GM12878 (cell line): Measurements from ENCODE around the gene PALLD. TPM values are rescaled to one million over a fixed set of nuclear protein-coding genes. Genes with fewer than 3 reads are reported as not detected.

Source experiments
- ATAC-seq: fragments of 200-7000 bp; cut with Tn5 transposase; 3 replicates; pipeline ENCODE4 v1.9.1; 2020; ENCODE audit warnings: mild to moderate bottlenecking, moderate library complexity
- BruUV-seq: library from RNA; stranded (reverse); fragments of 400-500 nt; replicated peaks from 2 replicates; lab custom pipeline; 2021; lab: Mats Ljungman, UMichigan
- CTCF ChIA-PET: fragments of 300-600 bp; sonication (Branson Sonifier 250); formaldehyde crosslinking; extraction: SDS; loops from one replicate; lab custom pipeline; 2021; ENCODE audit warnings: inconsistent platforms; lab: Yijun Ruan, JAX
- POLR2A ChIA-PET: fragments of 350-600 bp; formaldehyde crosslinking; extraction: SDS; loops from one replicate; lab custom pipeline; 2021; ENCODE audit warnings: inconsistent platforms; lab: Charles Lee
- RAD21 ChIA-PET: fragments of 300-600 bp; sonication (Branson Sonifier 250); formaldehyde crosslinking; loops from one replicate; lab custom pipeline; 2023; ENCODE audit warnings: antibody characterized with exemption; ENCODE audit not compliant: unreplicated experiment; lab: Charles Lee
- SMC1A ChIA-PET: fragments of 300-600 bp; sonication (Branson Sonifier 250); formaldehyde crosslinking; loops from one replicate; lab custom pipeline; 2023; ENCODE audit not compliant: unreplicated experiment, uncharacterized antibody; lab: Charles Lee
- DNase-seq: peaks from one replicate; pipeline ENCODE4 v3.0.0-alpha.2; 2011; ENCODE audit warnings: low read depth, low spot score
- FAIRE-seq: peaks from 3 replicates; lab custom pipeline; 2011; peaks lifted over from hg19 to GRCh38; lab: Jason Lieb, UNC
- H2AFZ ChIP-seq: 2 replicates; pipeline ENCODE4 v1.6.0; 2011; ENCODE audit warnings: low read depth, low read length, control low read depth; ENCODE audit not compliant: control insufficient read depth
- H3K27ac ChIP-seq: 2 replicates; pipeline ENCODE4 v1.5.1; 2011; ENCODE audit warnings: control low read depth; ENCODE audit not compliant: control insufficient read depth, insufficient read depth
- H3K27me3 ChIP-seq, 2 experiments: replicated peaks in 1 of 2; 2 replicates each; pipeline versions ENCODE4 v1.6.0 to v1.6.1; 2011; ENCODE audit warnings: low read length in 1 of 2; ENCODE audit not compliant: control insufficient read depth in 2 of 2, insufficient read depth in 2 of 2
- H3K36me3 ChIP-seq, 2 experiments: 2 replicates each; pipeline ENCODE4 v1.5.1; 2011; ENCODE audit warnings: low read length in 1 of 2; ENCODE audit not compliant: control insufficient read depth in 2 of 2, insufficient read depth in 2 of 2
- H3K4me1 ChIP-seq: 2 replicates; pipeline ENCODE4 v1.6.1; 2011; ENCODE audit warnings: mild to moderate bottlenecking, low read length, moderate library complexity, mixed read lengths; ENCODE audit not compliant: control insufficient read depth, insufficient read depth
- H3K4me2 ChIP-seq: 2 replicates; pipeline ENCODE4 v1.6.0; 2011; ENCODE audit warnings: control low read depth; ENCODE audit not compliant: control insufficient read depth, insufficient read depth
- H3K4me3 ChIP-seq: fragments of 200-600 bp; sonication (generic); 2 replicates; pipeline ENCODE4 v1.5.1; 2016
- H3K79me2 ChIP-seq: 2 replicates; pipeline ENCODE4 v1.6.0; 2011; ENCODE audit warnings: low read length; ENCODE audit not compliant: control insufficient read depth, insufficient read depth
- H3K9ac ChIP-seq: 2 replicates; pipeline ENCODE4 v1.8.0; 2011; ENCODE audit warnings: low read length, control low read depth, mixed read lengths; ENCODE audit not compliant: control insufficient read depth, insufficient read depth
- H3K9me3 ChIP-seq: replicated peaks from 3 replicates; pipeline ENCODE4 v1.5.1; 2011; ENCODE audit warnings: mild to moderate bottlenecking, low read length; ENCODE audit not compliant: control insufficient read depth, insufficient read depth
- H4K20me1 ChIP-seq: 2 replicates; pipeline ENCODE4 v1.6.0; 2011; ENCODE audit not compliant: control insufficient read depth, insufficient read depth
- DPF2 ChIP-seq: fragments of 450-650 bp; IDR thresholded peaks from 2 replicates; pipeline ENCODE4 v1.6.1; 2017; ENCODE audit warnings: mild to moderate bottlenecking
- EGR1 ChIP-seq, 2 experiments: IDR thresholded peaks; 1 replicate in 1 of 2; 2 replicates in 1 of 2; pipeline ENCODE4 v1.6.1; 2011 to 2012; ENCODE audit warnings: low read depth in 2 of 2, low read length in 2 of 2, borderline replicate concordance in 1 of 2, mild to moderate bottlenecking in 1 of 2, moderate library complexity in 1 of 2
- GATAD2B ChIP-seq: fragments of 450-650 bp; conservative IDR thresholded peaks from 2 replicates; pipeline ENCODE4 v1.6.1; 2017; ENCODE audit warnings: low read depth, mild to moderate bottlenecking, moderate library complexity
- HDAC6 ChIP-seq: fragments of 200-600 bp; sonication (generic); IDR thresholded peaks from one replicate; pipeline ENCODE4 v1.8.0; 2017; ENCODE audit warnings: antibody characterized with exemption; ENCODE audit not compliant: unreplicated experiment
- HDGF ChIP-seq: fragments of 450-650 bp; IDR thresholded peaks from 2 replicates; pipeline ENCODE4 v1.6.1; 2016; ENCODE audit warnings: antibody characterized with exemption
- IKZF1 ChIP-seq: fragments of 450-650 bp; conservative IDR thresholded peaks from 2 replicates; pipeline ENCODE4 v1.6.1; 2017; ENCODE audit warnings: antibody characterized with exemption, mild to moderate bottlenecking
- IKZF2 ChIP-seq, 2 experiments: fragments of 450-650 bp; IDR thresholded peaks; 2 replicates each; pipeline ENCODE4 v1.6.1; 2017; ENCODE audit warnings: mild to moderate bottlenecking in 2 of 2, moderate library complexity in 2 of 2
- RAD51 ChIP-seq: fragments of 450-650 bp; IDR thresholded peaks from 2 replicates; pipeline ENCODE4 v1.6.1; 2016; ENCODE audit warnings: moderate library complexity, mild to moderate bottlenecking, inconsistent platforms
- SPI1 ChIP-seq: IDR thresholded peaks from 2 replicates; pipeline ENCODE4 v1.6.1; 2011; ENCODE audit warnings: low read depth, mild to moderate bottlenecking, low read length, moderate library complexity, borderline replicate concordance; ENCODE audit not compliant: insufficient read depth
- SUZ12 ChIP-seq: fragments of 200-600 bp; sonication (generic); IDR thresholded peaks from one replicate; pipeline ENCODE4 v1.6.1; 2018; ENCODE audit warnings: antibody characterized with exemption, mild to moderate bottlenecking; ENCODE audit not compliant: unreplicated experiment
- ZNF217 ChIP-seq: fragments of 450-650 bp; IDR thresholded peaks from 2 replicates; pipeline ENCODE4 v1.6.1; 2017; ENCODE audit warnings: antibody characterized with exemption, mild to moderate bottlenecking
- ZNF24 ChIP-seq: fragments of 450-650 bp; IDR thresholded peaks from 2 replicates; pipeline ENCODE4 v1.6.1; 2017; ENCODE audit warnings: antibody characterized with exemption, mild to moderate bottlenecking
- WGBS: methylation state at CpG from one replicate; pipeline ENCODE4 v1.1.6; 2016; ENCODE audit warnings: low lambda C conversion rate; ENCODE audit not compliant: insufficient replicate concordance, insufficient coverage; ENCODE audit errors: missing lambda C conversion rate; 5-methylcytosine and 5-hydroxymethylcytosine counted together
- in situ Hi-C: fragments of 300-500 bp; cut with MboI; formaldehyde crosslinking; loops from 9 replicates; pipeline ENCODE4 v1.14.3; 2018; ENCODE audit warnings: mixed read lengths
- intact Hi-C: fragments of 100-400 bp; cut with micrococcal nuclease; formaldehyde crosslinking; loops from one replicate; pipeline ENCODE4 v1.14.2; 2022; ENCODE audit not compliant: unreplicated experiment
- polyA plus RNA-seq, 11 experiments: library from polyadenylated mRNA; depleted of rRNA in 4 of 11; unstranded in 6 of 11; stranded (reverse) in 5 of 11; fragments of >200 nt; fragmentation: Nextera tagmentation in 4 of 11; fragmentation: Illumina TruSeq in 1 of 11; extraction: Ambion mirVana in 4 of 11; extraction: Trizol in 1 of 11; gene quantifications; 1 replicate in 1 of 11; 2 replicates in 10 of 11; pipeline versions ENCODE4 v1.2.1 to v1.2.3, GENCODE V29; 2011 to 2016; ENCODE audit warnings: inconsistent platforms in 2 of 11, missing spikeins in 2 of 11, low read depth in 1 of 11
- total RNA-seq, 4 experiments: library from RNA; depleted of rRNA in 3 of 4; stranded (reverse); fragments of >200 nt in 3 of 4; fragmentation: Illumina TruSeq in 1 of 4; extraction: Trizol in 1 of 4; gene quantifications; 2 replicates each; pipeline versions ENCODE4 v1.2.1 to v1.2.3, GENCODE V29; 2013 to 2021
- TF ChIP-seq, protein P1 (sequence below): fragments of 450-650 bp; IDR thresholded peaks from 2 replicates; pipeline ENCODE4 v1.6.1; 2016; ENCODE audit warnings: mild to moderate bottlenecking
- TF ChIP-seq, protein P2 (sequence below): fragments of 150-350 bp; IDR thresholded peaks from 2 replicates; pipeline ENCODE4 v1.6.1; 2014; ENCODE audit warnings: mild to moderate bottlenecking, low read depth, low read length

PALLD gene
- total and polyA plus RNA-seq, 10 of the 15 experiments (the other 5 are each of a cell fraction or from before 2014, with no cell fraction given) = 1.0 to 7.7 (median 1.7) TPM

DNA sequence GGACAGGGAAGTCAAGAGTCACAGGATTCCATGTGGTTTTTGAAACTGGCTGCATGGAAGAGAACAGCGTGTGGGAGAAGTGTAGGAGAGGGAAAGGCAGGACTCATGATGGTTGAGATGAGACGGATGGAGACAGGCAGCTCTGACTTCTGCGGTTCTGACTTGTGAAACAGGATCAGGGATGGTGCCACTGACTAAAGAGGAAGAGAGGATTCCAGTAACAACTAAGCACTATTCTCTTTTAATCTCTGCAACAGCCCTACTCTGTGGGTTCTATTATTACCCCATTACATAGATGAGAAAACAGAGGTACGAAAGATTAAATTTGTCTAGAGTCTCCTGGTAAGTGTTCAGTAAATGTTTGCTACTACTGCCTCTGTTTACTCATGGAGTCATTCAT is 356.9 kb downstream of the PALLD start:
- no TSS peak for BruUV-seq
- Histone ChIP-seq H3K36me3 (no peaks in the 10 kb centered on the region), H3K9ac (no peak overlapping the region), H3K4me2 (peak overlapping the region; percentile 49; the same call in 1 of the 2 replicates), H3K79me2 (no peaks in the 10 kb centered on the region), H2AFZ (no peak overlapping the region), H3K4me1 (peaks cover 8% of the 10 kb centered on the region), H4K20me1 (no peaks in the 10 kb centered on the region), H3K27me3 (no peaks in the 10 kb centered on the region), H3K9me3 (no peaks in the 10 kb centered on the region; the same call in 2 of the 3 replicates), H3K27ac (no peak overlapping the region), H3K4me3 (no peak overlapping the region)
- ChIA-PET CTCF (interaction anchor here (0.6 to 1.8 kb wide), 7 partner anchors 12 to 713 kb away, joined by 3 to 6 read pairs (median 3); no protein-coding TSS in a partner anchor), RAD21 (interaction anchor here (0.9 to 1.5 kb wide), 3 partner anchors 24 to 141 kb away, joined by 3 to 4 read pairs (median 3); no protein-coding TSS in a partner anchor), SMC1A (interaction anchor here (0.9 to 2.6 kb wide), 11 partner anchors 9 to 1131 kb away, joined by 3 to 15 read pairs (median 4); no protein-coding TSS in a partner anchor), POLR2A (interaction anchor here (1.1 kb wide), 2 partner anchors 11 to 129 kb away, joined by 3 to 4 read pairs; no protein-coding TSS in a partner anchor)
- ATAC-seq (peak; percentile 80), FAIRE-seq (no peak), DNase-seq (peak; percentile 15)
- TF ChIP-seq IKZF1 = peak; percentile 41; the same call in 1 of the 2 replicates
- TF ChIP-seq SUZ12 = no peak
- no peak for TF ChIP-seq EGR1 (IDR thresholded peaks at IDR 0.05; ENCODE audit: borderline replicate concordance in 1 of 2, low read depth in 2 of 2, low read length in 2 of 2)
- TF ChIP-seq ZNF24 = peak; percentile 97
- TF ChIP-seq RAD51 = no peak
- TF ChIP-seq SPI1 = peak; percentile 74; the same call in 1 of the 2 replicates
- TF ChIP-seq HDGF = no peak
- TF ChIP-seq IKZF2 (IDR thresholded peaks at IDR 0.05) = peak; percentile 19 to 61; a peak in 2 of 4 replicates
- peak; percentile 18; the same call in 1 of the 2 replicates for TF ChIP-seq DPF2
- TF ChIP-seq ZNF217 = peak; percentile 87
- TF ChIP-seq, protein P1, sequence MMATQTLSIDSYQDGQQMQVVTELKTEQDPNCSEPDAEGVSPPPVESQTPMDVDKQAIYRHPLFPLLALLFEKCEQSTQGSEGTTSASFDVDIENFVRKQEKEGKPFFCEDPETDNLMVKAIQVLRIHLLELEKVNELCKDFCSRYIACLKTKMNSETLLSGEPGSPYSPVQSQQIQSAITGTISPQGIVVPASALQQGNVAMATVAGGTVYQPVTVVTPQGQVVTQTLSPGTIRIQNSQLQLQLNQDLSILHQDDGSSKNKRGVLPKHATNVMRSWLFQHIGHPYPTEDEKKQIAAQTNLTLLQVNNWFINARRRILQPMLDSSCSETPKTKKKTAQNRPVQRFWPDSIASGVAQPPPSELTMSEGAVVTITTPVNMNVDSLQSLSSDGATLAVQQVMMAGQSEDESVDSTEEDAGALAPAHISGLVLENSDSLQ = 0 out of 2 replicates have a peak, but pooled peaks have one; percentile 1
- TF ChIP-seq HDAC6 = no peak
- no peak for TF ChIP-seq GATAD2B
- TF ChIP-seq, protein P2, sequence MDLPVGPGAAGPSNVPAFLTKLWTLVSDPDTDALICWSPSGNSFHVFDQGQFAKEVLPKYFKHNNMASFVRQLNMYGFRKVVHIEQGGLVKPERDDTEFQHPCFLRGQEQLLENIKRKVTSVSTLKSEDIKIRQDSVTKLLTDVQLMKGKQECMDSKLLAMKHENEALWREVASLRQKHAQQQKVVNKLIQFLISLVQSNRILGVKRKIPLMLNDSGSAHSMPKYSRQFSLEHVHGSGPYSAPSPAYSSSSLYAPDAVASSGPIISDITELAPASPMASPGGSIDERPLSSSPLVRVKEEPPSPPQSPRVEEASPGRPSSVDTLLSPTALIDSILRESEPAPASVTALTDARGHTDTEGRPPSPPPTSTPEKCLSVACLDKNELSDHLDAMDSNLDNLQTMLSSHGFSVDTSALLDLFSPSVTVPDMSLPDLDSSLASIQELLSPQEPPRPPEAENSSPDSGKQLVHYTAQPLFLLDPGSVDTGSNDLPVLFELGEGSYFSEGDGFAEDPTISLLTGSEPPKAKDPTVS = no peak
- in situ Hi-C loops = no loop called here
- intact Hi-C loops = loop anchor here (5.0 kb wide), 1 partner anchor 131 kb away; no protein-coding TSS in a partner anchor
- 59% methylated on average over 4 of the region's 4 CpGs for WGBS
